T-helper 1 cell treated with Interleukin-12 subunit alpha and Interleukin-12 subunit beta and Interleukin-4 antibody, amounts not matched to agents 30 ng/mL and 1 ng/mL, for 36 hours (primary cell): ENCODE measurements around the gene TCEAL3. TPM values are rescaled to one million over a fixed set of nuclear protein-coding genes. Genes with fewer than 3 reads are reported as not detected.
"Not testable (repeated sequence)": the region's sequence is repeated elsewhere in the genome, so short reads cannot be mapped to it uniquely, and the experiment has no call there.

Experiments used
- intact Hi-C: fragments of 100-400 bp; cut with micrococcal nuclease; formaldehyde crosslinking; loops from one replicate; pipeline ENCODE4 v1.15.1; 2024
- total RNA-seq: library from RNA; stranded (reverse); gene quantifications from 2 replicates; pipeline ENCODE4 v1.2.3, GENCODE V29; 2022

Gene TCEAL3
- total RNA-seq = 0.49 and 0.80 TPM in 2 replicates

- intact Hi-C loops = no loop called here
Measured at GRCh38 chrX:103607364-103608305, at the start of gene TCEAL3. Gene TCEAL3, plus strand, starts transcription at chrX:103607963. Its CDS starts 1,102 bp downstream, at chrX:103609065.

- intact Hi-C loops = no loop called here
Measured at GRCh38 chrX:103560256-103560655, 47.5 kb upstream of the TCEAL3 start.

- intact Hi-C loops = no loop called here
Measured at GRCh38 chrX:103562801-103563200, 45.0 kb upstream of the TCEAL3 start.

- intact Hi-C loops = no loop called here
Measured at GRCh38 chrX:103565197-103565596, 42.6 kb upstream of the TCEAL3 start.

- intact Hi-C loops = no loop called here
Measured at GRCh38 chrX:103565752-103566151, 42.0 kb upstream of the TCEAL3 start.

- intact Hi-C loops = no loop called here
Measured at GRCh38 chrX:103571121-103571520, 36.6 kb upstream of the TCEAL3 start.

- intact Hi-C loops = no loop called here
Measured at GRCh38 chrX:103571726-103572125, 36.0 kb upstream of the TCEAL3 start.

GRCh38 chrX:103573202-103573601, 34.6 kb upstream of the TCEAL3 start:
- intact Hi-C loops = no loop called here

- intact Hi-C loops = no loop called here
Measured at GRCh38 chrX:103584596-103584995, 23.2 kb upstream of the TCEAL3 start.

GRCh38 chrX:103585411-103586313, 22.1 kb upstream of the TCEAL3 start, which contains the start of gene TCEAL4:
Gene TCEAL4, plus strand, starts transcription at chrX:103585515. Its CDS starts 1,161 bp downstream, at chrX:103586676.
- intact Hi-C loops = loop anchor here (5.0 kb wide), 1 partner anchor 42 kb away; the partner anchor contains the start of gene TCEAL1

GRCh38 chrX:103586314-103586646, 21.5 kb upstream of the TCEAL3 start:
- intact Hi-C loops = loop anchor here (5.0 kb wide), 1 partner anchor 41 kb away; the partner anchor contains the start of gene TCEAL1

- intact Hi-C loops = loop anchor here (5.0 kb wide), 1 partner anchor 41 kb away; the partner anchor contains the start of gene TCEAL1
Measured at GRCh38 chrX:103586659-103587058, 21.1 kb upstream of the TCEAL3 start.

- intact Hi-C loops = not testable (repeated sequence)
Measured at GRCh38 chrX:103592295-103592694, 15.5 kb upstream of the TCEAL3 start.

- intact Hi-C loops = not testable (repeated sequence)
Measured at GRCh38 chrX:103595202-103595601, 12.6 kb upstream of the TCEAL3 start.

GRCh38 chrX:103608306-103608963, 672 bp downstream of the TCEAL3 start:
- intact Hi-C loops = no loop called here

GRCh38 chrX:103610282-103610681, 2.5 kb downstream of the TCEAL3 start:
- intact Hi-C loops = no loop called here

- intact Hi-C loops = no loop called here
Measured at GRCh38 chrX:103613362-103613890, 5.7 kb downstream of the TCEAL3 start.

- intact Hi-C loops = no loop called here
Measured at GRCh38 chrX:103614999-103615398, 7.2 kb downstream of the TCEAL3 start.

- intact Hi-C loops = no loop called here
Measured at GRCh38 chrX:103615781-103616371, 8.1 kb downstream of the TCEAL3 start.

- intact Hi-C loops = no loop called here
Measured at GRCh38 chrX:103616676-103617186, 9.0 kb downstream of the TCEAL3 start.
